GM15510 (cell line): Measurements from ENCODE around the gene RHBG.

ENCODE experiments used
- POLR2A ChIP-seq: IDR thresholded peaks from 3 replicates; pipeline ENCODE4 v1.6.1; 2011; ENCODE audit warnings: borderline replicate concordance; ENCODE audit not compliant: insufficient read length; ENCODE audit errors: extremely low read depth

Gene RHBG

GRCh38 chr1:156376958-156377919 lies 8.2 kb downstream of the RHBG start:
- TF ChIP-seq POLR2A: no peak

DNA sequence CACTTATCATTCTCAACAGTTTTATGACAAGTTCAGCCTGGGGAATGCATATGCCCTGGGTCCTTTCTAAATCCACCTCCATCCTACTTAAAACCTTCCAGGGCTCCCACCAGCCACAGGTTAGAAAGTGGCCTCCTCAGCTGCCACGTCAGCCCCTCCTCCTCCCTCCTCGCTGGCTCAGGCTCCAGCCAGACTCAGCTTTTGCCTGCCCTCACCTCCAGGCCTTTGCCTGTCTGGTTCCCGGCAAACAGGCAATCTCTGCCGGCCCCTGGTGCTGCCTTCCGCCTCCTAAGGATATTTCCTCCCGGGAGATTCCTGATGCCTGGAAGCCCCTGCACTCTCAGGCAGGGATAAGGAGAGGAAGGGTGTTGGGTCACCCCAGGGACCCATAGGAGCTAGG lies 9.5 kb downstream of the RHBG start:
- no peak for TF ChIP-seq POLR2A

- TF ChIP-seq POLR2A: no peak
Measured at GRCh38 chr1:156379420-156380165, 10.6 kb downstream of the RHBG start.

DNA sequence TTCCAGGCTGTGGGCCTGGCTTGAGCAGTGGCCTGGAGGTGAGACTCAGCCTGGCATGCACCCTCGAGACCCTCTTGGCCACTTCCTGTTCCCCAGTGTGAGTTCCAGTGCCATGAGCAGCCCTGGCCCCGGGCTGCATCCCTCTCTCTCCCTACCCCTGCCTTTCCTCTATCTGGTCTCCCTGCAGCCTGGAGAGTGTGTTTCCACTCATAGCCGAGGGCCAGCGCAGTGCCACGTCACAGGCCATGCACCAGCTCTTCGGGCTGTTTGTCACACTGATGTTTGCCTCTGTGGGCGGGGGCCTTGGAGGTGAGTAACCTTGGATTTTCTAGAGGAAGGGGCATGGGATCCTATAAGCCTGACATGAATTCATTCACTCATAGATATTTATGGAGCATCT lies 13.6 kb downstream of the RHBG start:
- no peak for TF ChIP-seq POLR2A

GRCh38 chr1:156383023-156383422 lies 14.0 kb downstream of the RHBG start:
- TF ChIP-seq POLR2A: no peak

GRCh38 chr1:156384007-156384406 lies 15.0 kb downstream of the RHBG start:
- TF ChIP-seq POLR2A: no peak

DNA sequence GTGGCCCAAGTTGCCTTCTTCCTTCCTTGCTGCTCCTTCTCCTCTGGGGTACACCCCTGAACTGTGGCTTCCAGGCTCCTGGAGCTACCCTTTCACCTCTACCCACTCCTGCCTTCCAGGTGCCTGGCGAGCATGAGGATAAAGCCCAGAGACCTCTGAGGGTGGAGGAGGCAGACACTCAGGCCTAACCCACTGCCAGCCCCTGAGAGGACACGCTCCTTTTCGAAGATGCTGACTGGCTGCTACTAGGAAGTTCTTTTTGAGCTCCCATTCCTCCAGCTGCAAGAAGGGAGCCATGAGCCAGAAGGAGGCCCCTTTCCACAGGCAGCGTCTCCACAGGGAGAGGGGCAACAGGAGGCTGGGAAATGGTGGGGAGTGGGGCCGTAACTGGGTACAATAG lies 15.6 kb downstream of the RHBG start:
- no peak for TF ChIP-seq POLR2A

GRCh38 chr1:156385534-156386031 lies 16.6 kb downstream of the RHBG start:
- TF ChIP-seq POLR2A: no peak

DNA sequence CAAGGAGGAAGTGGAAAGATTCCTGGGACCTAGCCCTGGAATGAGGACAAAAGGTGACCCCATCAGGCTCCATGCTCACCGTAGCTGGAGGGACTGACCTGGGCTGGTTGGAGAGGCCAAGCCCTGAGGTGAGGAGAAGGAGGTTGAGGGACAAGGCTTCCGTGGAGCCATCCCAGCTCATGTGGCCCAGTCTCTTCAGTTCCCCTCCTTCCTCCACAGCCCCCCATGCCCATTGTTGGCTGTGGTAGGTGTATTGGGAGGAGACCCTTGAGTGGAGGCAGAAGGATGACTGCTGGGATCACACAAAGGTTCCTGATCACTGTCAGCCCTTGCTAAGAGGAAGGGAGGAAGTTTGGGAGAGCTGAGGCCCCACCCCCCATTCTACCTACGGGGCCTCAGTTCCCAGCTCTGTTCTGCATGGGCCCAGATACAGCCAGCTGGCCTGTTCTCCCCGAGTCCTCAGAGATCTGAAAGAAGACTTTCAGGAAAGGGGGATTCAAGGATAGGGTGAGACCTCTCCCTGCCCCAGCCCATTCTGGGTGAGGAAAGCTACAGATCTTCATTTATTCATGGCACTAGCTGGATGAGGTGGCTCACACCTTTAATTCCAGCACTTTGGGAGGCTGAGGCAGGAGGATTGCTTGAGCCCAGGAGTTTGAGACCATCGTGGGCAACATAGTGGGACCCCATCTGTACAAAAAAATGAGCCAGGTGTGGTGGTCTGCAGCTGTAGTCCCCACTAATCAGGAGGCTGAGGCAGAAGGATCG lies 17.3 kb downstream of the RHBG start:
- no peak for TF ChIP-seq POLR2A

- TF ChIP-seq POLR2A: no peak
Measured at GRCh38 chr1:156386949-156387869, 18.2 kb downstream of the RHBG start.

GRCh38 chr1:156387870-156388173 lies 18.8 kb downstream of the RHBG start:
- no peak for TF ChIP-seq POLR2A

- TF ChIP-seq POLR2A: no peak
Measured at GRCh38 chr1:156388174-156389137, 19.4 kb downstream of the RHBG start.

DNA sequence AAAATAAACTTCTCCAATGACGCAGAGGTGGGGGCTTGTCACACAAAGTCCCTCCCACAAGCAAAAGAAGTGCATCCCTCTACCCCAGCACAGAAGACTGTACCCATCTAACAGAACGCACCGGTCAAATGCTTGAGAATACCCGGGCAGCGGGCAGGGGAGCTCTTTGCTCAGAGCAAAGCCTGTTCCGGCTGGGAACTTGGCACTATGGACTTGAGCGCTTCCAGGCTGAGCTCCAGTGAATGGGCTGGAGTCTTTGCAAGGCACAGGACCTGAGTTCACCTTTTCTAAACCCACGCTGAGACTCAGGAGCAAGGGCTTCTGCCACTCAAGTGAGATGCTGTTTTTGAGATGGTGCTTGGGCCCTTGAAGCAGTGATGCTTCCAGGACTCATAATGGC lies 20.3 kb downstream of the RHBG start:
- no peak for TF ChIP-seq POLR2A
